ENCODE measurements around the gene CUL4A.
"Not testable (repeated sequence)": the region's sequence is repeated elsewhere in the genome, so short reads cannot be mapped to it uniquely, and the experiment has no call there.

CUL4A gene

DNA sequence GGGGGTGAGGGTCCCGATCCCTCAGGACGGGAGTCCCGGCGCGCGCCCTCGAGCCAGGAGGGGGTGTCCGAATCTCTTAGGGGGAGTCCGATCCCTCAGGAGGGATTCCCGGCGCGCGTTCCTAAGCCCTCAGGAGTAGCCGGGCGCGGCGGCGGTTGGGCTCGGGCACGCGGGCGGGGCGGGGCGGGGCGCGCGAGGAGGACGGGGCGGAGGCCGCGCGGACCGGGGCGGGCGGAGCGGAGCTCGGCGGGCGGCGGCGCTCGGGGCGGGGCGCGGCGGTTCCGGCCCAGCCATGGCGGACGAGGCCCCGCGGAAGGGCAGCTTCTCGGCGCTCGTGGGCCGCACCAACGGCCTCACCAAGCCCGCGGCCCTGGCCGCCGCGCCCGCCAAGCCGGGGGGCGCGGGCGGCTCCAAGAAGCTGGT lies at the start of gene CUL4A:
Gene CUL4A, plus strand, starts transcription at position 278 of the 423 bp plus-strand sequence. Its CDS starts 15 bp downstream, at position 293.
- TF ChIP-seq, protein P1, sequence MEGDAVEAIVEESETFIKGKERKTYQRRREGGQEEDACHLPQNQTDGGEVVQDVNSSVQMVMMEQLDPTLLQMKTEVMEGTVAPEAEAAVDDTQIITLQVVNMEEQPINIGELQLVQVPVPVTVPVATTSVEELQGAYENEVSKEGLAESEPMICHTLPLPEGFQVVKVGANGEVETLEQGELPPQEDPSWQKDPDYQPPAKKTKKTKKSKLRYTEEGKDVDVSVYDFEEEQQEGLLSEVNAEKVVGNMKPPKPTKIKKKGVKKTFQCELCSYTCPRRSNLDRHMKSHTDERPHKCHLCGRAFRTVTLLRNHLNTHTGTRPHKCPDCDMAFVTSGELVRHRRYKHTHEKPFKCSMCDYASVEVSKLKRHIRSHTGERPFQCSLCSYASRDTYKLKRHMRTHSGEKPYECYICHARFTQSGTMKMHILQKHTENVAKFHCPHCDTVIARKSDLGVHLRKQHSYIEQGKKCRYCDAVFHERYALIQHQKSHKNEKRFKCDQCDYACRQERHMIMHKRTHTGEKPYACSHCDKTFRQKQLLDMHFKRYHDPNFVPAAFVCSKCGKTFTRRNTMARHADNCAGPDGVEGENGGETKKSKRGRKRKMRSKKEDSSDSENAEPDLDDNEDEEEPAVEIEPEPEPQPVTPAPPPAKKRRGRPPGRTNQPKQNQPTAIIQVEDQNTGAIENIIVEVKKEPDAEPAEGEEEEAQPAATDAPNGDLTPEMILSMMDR (IDR thresholded peaks at IDR 0.05; ENCODE audit: control insufficient read depth, extremely low read depth, insufficient read depth), result no peak
- H3K4me3 ChIP-seq (ENCODE audit: low read depth, low read length), result peak within 1 kb of the TSS; percentile 65
- no peak for DNase-seq (ENCODE audit: low read depth)

DNA sequence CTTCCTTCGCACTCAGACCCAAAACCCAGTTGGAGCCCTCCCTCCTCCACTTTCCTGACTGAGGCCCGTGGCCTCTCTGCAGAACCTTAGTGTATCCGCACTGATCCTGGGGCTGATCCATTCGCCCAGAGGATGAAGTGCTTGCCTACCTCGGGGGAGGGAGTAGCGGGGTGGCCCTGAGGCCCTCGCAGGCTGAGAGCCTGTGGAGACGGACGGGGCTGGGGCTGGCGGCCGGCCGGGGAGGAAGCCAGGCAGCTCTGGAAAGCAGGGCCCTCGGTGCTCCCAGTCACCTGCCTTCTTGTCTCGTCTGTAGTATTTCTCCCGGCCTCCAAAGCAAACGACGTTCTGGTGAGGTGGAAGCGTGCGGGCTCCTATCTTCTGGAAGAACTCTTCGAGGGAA lies 49.7 kb upstream of the CUL4A start:
- H3K4me3 ChIP-seq (ENCODE audit: low read depth, low read length), result no peak overlapping the region
- TF ChIP-seq, protein P1 (IDR thresholded peaks at IDR 0.05; ENCODE audit: control insufficient read depth, extremely low read depth, insufficient read depth), result no peak
- DNase-seq (ENCODE audit: low read depth), result no peak

DNA sequence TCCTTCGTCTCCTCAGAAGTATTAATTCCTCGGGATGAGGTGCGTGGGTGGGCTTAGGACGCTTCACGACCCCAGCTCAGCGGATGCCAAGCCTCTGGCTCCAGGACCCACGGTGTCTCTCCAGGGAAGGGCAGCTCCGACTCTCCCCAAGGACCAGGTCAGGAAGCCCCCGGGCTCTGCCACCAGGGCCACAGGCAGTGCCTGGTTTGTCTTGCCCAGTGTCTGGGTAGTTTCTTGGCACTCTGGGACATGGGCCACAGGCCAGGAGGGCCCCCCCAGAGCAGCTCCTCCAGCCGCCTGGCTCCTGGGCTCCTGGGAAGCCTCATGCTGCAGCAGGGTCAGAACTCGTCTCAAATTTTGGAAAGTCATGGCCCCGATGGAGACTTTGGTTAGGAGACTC lies 48.4 kb upstream of the CUL4A start:
- H3K4me3 ChIP-seq (ENCODE audit: low read depth, low read length), result no peak overlapping the region
- TF ChIP-seq, protein P1 (IDR thresholded peaks at IDR 0.05; ENCODE audit: control insufficient read depth, extremely low read depth, insufficient read depth), result no peak
- no peak for DNase-seq (ENCODE audit: low read depth)

DNA sequence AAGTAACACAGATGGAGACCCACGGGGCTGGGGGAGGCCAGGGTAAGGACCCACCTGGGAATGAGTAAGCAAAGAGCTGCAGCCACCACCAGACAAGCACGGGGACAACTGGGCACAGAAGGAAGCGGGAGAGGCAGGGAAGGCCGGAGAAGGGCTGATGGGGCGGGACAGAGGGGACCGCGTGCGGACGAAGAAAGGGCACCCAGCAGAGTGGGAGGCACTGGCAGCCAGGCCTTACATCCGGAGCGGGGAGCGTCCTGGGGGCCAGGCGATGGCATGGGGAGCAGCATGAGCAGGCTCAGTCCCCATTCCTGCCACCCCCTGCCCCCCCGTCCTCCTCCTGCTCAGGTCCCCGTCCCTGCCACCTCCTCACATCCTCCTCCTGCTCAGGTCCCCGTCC lies 48.0 kb upstream of the CUL4A start:
- TF ChIP-seq, protein P1 (IDR thresholded peaks at IDR 0.05; ENCODE audit: control insufficient read depth, extremely low read depth, insufficient read depth), result no peak
- no peak for DNase-seq (ENCODE audit: low read depth)
- H3K4me3 ChIP-seq (ENCODE audit: low read depth, low read length), result no peak overlapping the region

DNA sequence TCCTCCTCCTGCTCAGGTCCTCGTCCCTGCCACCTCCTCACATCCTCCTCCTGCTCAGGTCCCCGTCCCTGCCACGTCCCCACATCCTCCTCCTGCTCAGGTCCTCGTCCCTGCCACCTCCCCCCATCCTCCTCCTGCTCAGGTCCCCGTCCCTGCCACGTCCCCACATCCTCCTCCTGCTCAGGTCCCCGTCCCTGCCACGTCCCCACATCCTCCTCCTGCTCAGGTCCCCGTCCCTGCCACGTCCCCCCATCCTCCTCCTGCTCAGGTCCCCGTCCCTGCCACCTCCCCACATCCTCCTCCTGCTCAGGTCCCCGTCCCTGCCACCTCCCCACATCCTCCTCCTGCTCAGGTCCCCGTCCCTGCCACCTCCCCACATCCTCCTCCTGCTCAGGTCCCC lies 47.4 kb upstream of the CUL4A start:
- not testable (repeated sequence) for DNase-seq (ENCODE audit: low read depth); H3K4me3 ChIP-seq (ENCODE audit: low read depth, low read length)

DNA sequence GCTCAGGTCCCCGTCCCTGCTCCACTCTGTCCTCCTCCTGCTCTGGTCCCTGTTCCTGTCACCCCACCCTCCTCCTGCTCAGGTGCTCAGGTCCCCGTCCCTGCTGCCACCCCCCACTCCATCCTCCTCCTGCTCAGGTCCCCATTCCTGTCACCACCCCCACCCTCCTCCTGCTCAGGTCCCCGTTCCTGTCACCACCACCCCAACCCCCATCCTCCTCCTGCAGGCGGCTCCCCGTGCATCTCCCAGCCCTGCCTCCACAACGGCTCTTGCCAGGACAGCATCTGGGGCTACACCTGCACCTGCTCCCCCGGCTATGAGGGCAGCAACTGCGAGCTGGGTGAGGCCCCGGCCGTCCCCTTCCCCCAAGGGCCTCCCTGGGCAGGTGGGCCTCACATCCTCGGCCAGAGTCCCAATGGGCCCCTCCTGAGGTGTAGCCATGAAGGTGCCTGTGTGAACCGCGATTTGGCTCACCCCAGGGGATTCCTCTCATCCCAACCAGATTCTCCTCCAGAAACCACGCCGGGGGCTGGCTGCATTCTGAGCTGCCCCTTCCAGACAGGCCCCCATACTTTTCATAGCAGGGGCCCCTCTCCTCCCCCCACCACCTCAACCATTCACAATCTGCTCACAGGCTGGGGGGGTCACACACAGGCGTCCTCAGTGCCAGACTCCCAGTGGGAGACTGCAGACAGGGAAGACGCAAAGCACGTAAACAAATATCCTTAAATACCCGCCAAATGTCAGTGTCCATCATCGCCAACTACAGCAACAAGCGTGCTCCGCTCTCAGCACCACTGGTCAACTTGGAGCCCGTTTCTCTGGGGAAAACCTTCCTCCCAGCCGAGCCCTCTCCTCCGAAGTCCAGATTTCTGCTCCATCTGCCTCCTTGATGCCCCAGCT lies 46.4 kb upstream of the CUL4A start:
- no peak for DNase-seq (ENCODE audit: low read depth)
- TF ChIP-seq, protein P1 (IDR thresholded peaks at IDR 0.05; ENCODE audit: control insufficient read depth, extremely low read depth, insufficient read depth), result no peak
- H3K4me3 ChIP-seq (ENCODE audit: low read depth, low read length), result no peak overlapping the region

DNA sequence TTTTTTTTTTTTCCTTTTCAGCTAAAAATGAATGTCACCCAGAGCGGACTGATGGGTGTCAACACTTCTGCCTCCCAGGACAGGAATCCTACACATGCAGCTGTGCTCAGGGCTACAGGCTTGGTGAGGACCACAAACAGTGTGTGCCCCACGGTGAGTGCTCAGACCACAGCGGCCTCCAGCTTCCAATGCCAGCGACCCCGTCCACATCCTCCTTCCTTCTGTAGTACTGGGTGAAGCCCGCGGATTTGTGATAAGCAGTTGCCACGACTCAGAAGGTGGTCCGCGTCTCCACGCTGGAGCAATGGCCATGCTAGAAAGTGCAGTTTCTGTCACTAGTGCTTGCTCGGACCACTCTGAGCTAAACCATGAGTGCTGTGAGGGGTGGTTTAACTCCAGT lies 44.9 kb upstream of the CUL4A start:
- H3K4me3 ChIP-seq (ENCODE audit: low read depth, low read length), result no peak overlapping the region
- TF ChIP-seq, protein P1 (IDR thresholded peaks at IDR 0.05; ENCODE audit: control insufficient read depth, extremely low read depth, insufficient read depth), result no peak
- no peak for DNase-seq (ENCODE audit: low read depth)
